ENCODE data around the gene LEP. TPM values are rescaled to one million over a fixed set of nuclear protein-coding genes. Genes with fewer than 3 reads are reported as not detected.

The LEP gene
- total and polyA plus RNA-seq, 4 donors, result 0.37 to 1.3 TPM; not detected in 2

GRCh38 chr7:128201067-128201689 is 39.9 kb upstream of the LEP start:
- Histone ChIP-seq H3K9me3 (ENCODE audit: control insufficient read depth in 4 of 4, insufficient read depth in 3 of 4, low read length in 3 of 4) (peaks cover 0 to 6% (median 0%) of the 10 kb centered on the region in 4 donors), H3K4me1 (ENCODE audit: control insufficient read depth in 5 of 5, insufficient read depth in 5 of 5, low read length in 5 of 5) (peaks cover 0 to 9% (median 0%) of the 10 kb centered on the region in 5 donors), H3K9ac (ENCODE audit: insufficient read depth in 1 of 2, low read length in 2 of 2) (no peak overlapping the region), H3K36me3 (ENCODE audit: control insufficient read depth in 4 of 4, insufficient read depth in 4 of 4, low read length in 4 of 4) (no peaks in the 10 kb centered on the region), H3K4me3 (no peak overlapping the region), H3K27ac (ENCODE audit: low read depth in 1 of 2, low read length in 1 of 2) (no peak overlapping the region), H3K27me3 (ENCODE audit: control insufficient read depth in 3 of 3, insufficient read depth in 3 of 3, low read length in 2 of 3) (peaks cover 2 to 54% (median 25%) of the 10 kb centered on the region in 3 donors)
- WGBS, 2 donors, result 2 to 4% methylated on average over 34 to 37 of the region's 37 CpGs
- no peak for TF ChIP-seq CTCF (IDR thresholded peaks at IDR 0.05; ENCODE audit: control extremely low read depth, extremely low read depth)
- DNase-seq (no peak), ATAC-seq (ENCODE audit: insufficient read depth, low FRiP score) (no peak)

GRCh38 chr7:128201690-128202085 is 39.4 kb upstream of the LEP start:
- no peaks in the 10 kb centered on the region for H3K36me3 ChIP-seq (ENCODE audit: control insufficient read depth in 4 of 4, insufficient read depth in 4 of 4, low read length in 4 of 4)
- peaks cover 0 to 5% (median 0%) of the 10 kb centered on the region in 4 donors for H3K9me3 ChIP-seq (ENCODE audit: control insufficient read depth in 4 of 4, insufficient read depth in 3 of 4, low read length in 3 of 4)
- WGBS, 2 donors, result 15% methylated on average over 17 of the region's 17 CpGs
- no peak overlapping the region for H3K9ac ChIP-seq (ENCODE audit: insufficient read depth in 1 of 2, low read length in 2 of 2)
- DNase-seq, result no peak
- peaks cover 4 to 54% (median 25%) of the 10 kb centered on the region in 3 donors for H3K27me3 ChIP-seq (ENCODE audit: control insufficient read depth in 3 of 3, insufficient read depth in 3 of 3, low read length in 2 of 3)
- ATAC-seq (ENCODE audit: insufficient read depth, low FRiP score), result no peak
- no peak overlapping the region for H3K4me3 ChIP-seq
- peaks cover 0 to 9% (median 0%) of the 10 kb centered on the region in 5 donors for H3K4me1 ChIP-seq (ENCODE audit: control insufficient read depth in 5 of 5, insufficient read depth in 5 of 5, low read length in 5 of 5)
- H3K27ac ChIP-seq (ENCODE audit: low read depth in 1 of 2, low read length in 1 of 2), result no peak overlapping the region
- no peak for TF ChIP-seq CTCF (IDR thresholded peaks at IDR 0.05; ENCODE audit: control extremely low read depth, extremely low read depth)

GRCh38 chr7:128202287-128202957 is 38.7 kb upstream of the LEP start:
- ATAC-seq (ENCODE audit: insufficient read depth, low FRiP score) (no peak), DNase-seq (no peak)
- Histone ChIP-seq H3K4me3 (no peak overlapping the region), H3K9me3 (ENCODE audit: control insufficient read depth in 4 of 4, insufficient read depth in 3 of 4, low read length in 3 of 4) (peaks cover 0 to 5% (median 0%) of the 10 kb centered on the region in 4 donors), H3K27me3 (ENCODE audit: control insufficient read depth in 3 of 3, insufficient read depth in 3 of 3, low read length in 2 of 3) (peaks cover 4 to 57% (median 25%) of the 10 kb centered on the region in 3 donors), H3K9ac (ENCODE audit: insufficient read depth in 1 of 2, low read length in 2 of 2) (no peak overlapping the region), H3K4me1 (ENCODE audit: control insufficient read depth in 5 of 5, insufficient read depth in 5 of 5, low read length in 5 of 5) (peaks cover 0 to 9% (median 0%) of the 10 kb centered on the region in 5 donors), H3K27ac (ENCODE audit: low read depth in 1 of 2, low read length in 1 of 2) (no peak overlapping the region), H3K36me3 (ENCODE audit: control insufficient read depth in 4 of 4, insufficient read depth in 4 of 4, low read length in 4 of 4) (no peaks in the 10 kb centered on the region)
- no peak for TF ChIP-seq CTCF (IDR thresholded peaks at IDR 0.05; ENCODE audit: control extremely low read depth, extremely low read depth)
- WGBS, 2 donors, result 63 to 74% methylated on average over 10 of the region's 10 CpGs
